HG02970 (cell line): ENCODE data around the gene UBE2H.
"Not testable (repeated sequence)": the region's sequence is repeated elsewhere in the genome, so short reads cannot be mapped to it uniquely, and the experiment has no call there.

ENCODE experiments used
- ATAC-seq: cut with Tn5 transposase; IDR thresholded peaks from one replicate; pipeline ENCODE4 v1.9.1; 2021; ENCODE audit warnings: mild to moderate bottlenecking, moderate library complexity, moderate number of reproducible peaks; ENCODE audit not compliant: unreplicated experiment, low FRiP score

Gene UBE2H

DNA sequence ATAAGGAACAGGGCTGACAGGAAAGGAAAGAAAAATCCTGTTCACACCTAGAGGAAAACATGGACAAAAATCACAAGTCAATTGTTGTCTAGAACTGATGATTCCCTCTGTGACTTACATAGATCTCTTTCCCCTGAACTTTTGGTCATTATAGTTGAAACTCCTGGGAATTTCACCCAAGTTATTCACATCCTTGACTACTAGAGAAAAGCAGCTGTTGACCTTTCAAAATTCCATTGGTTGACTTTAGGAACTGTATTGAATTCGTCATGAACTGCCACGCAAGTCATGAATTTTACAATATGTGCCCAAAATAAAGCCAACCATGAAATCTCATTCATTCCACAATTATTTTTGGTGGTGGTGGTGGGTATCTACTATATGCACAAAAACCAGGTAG, 104.3 kb downstream of the UBE2H start:
- no peak for ATAC-seq

DNA sequence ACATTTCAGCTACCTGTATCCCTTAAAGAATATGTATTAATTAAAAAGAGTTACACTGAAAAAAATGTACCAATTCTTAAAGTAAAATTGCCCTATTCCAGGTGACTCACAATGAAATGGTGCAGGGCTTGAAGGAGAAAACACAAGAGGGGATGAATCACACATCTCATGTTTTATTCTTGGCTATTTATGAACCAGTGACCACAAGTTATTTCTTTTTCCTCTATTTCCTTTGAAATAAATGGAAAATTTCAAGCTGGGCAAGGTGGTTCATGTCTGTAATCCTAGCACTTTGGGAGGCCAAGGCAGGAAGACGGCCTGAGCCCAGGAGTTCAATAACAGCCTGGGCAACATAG, 106.8 kb downstream of the UBE2H start:
- no peak for ATAC-seq

GRCh38 chr7:129845178-129845971, 107.4 kb downstream of the UBE2H start:
- ATAC-seq, result no peak

GRCh38 chr7:129843978-129844840, 108.6 kb downstream of the UBE2H start:
- ATAC-seq, result no peak

GRCh38 chr7:129843365-129843898, 109.3 kb downstream of the UBE2H start:
- no peak for ATAC-seq

- no peak for ATAC-seq
Observed at GRCh38 chr7:129841465-129841864, 111.3 kb downstream of the UBE2H start.

- ATAC-seq, result no peak
Observed at GRCh38 chr7:129840757-129841156, 112.0 kb downstream of the UBE2H start.

DNA sequence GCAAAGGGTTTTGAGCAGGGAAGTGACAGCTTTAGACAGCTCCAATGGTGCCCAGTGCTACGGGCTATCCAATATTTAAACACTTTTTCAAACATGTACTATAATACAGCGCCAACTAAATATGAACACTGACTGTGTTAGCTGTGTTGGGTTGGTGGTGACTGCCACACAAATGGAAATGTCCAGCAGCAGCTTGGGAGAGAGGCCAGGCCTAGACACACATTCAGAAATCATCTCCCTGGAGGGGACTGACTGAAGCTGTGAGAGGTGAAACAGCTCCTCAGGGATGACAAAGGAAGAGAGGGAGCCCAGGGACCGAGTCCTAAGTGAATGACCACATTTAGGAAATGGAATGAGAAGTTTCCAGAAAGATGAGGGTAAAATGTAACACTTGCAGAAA, 115.8 kb downstream of the UBE2H start:
- no peak for ATAC-seq

DNA sequence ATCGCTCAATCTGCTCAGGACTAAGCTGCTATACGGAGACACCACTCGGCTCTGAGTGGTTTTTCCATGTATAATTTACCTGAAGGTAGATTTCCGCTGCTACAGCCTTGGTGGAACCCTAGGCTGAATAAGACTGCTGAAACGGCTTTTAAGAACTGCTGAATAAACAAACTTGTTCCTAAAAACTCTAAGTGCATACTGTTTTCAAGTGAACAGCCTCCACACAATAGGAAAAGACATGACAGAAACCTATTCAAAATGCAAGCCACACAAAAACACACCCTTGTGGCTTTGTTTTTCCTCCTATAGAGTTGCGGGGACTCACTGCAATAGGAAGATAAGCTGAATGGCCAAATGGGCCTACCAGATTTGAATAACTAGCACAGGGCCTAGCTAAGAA, 117.2 kb downstream of the UBE2H start:
- no peak for ATAC-seq

DNA sequence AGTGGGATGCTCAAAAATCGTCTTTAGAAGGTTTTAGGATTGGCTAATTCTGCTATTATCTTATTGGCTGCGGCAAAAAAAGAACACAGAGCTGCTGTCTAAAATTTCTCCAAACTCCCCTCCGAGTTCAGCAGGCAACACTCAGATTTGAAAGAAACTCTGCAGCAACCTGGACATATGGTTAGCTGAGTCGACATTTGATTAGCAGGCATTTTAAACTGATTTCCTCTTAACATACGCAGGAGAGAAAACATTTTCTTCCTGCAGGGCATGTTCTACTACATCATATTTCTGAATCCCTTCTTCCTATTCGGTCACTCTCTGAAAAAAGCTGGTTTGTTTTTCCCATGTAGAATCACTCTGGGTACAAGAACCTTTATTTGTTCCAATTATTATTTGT, 119.4 kb downstream of the UBE2H start:
- not testable (repeated sequence) for ATAC-seq

DNA sequence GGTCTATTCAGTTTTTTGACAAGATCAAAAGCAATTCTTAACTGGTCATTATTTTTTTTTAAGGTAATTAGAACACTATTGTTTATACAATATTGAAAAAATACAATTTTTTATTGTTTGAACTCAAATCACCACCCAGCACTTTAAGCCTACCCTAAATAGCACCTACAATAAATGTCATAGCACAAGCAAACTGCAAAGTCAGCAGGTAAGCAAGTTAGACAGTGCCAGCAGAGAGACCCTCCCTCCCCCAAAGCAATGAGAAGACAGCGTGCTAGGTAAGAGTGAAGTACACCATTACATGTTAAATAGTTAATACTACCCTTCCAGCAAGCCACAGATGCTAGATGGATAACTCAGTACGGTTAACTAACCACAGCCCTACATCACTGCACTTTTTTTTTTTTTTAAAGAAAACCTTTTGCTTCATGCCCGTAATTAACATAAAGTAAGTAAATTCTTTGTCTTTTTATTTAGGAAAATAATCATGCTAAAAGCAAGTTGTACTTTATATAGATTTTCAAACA, 120.0 kb downstream of the UBE2H start:
- no peak for ATAC-seq

DNA sequence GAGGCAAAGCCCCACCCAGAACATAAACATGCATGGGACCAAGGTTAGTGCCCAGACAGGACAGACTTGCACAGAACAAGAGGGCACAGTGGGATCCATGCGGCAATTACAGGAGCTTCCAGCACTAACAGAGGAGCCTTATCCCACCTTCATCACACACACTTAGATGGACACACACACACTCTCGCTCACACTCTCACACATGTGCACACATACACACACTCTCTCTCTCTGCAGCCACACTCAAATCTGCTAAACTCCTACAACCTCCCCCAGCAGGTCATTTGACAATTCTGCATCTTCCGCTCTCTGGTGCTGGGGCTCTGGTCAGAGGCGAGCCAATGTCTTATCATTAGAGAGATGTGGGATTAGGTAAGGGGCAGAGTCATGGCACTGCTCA, 120.5 kb downstream of the UBE2H start:
- ATAC-seq, result no peak

DNA sequence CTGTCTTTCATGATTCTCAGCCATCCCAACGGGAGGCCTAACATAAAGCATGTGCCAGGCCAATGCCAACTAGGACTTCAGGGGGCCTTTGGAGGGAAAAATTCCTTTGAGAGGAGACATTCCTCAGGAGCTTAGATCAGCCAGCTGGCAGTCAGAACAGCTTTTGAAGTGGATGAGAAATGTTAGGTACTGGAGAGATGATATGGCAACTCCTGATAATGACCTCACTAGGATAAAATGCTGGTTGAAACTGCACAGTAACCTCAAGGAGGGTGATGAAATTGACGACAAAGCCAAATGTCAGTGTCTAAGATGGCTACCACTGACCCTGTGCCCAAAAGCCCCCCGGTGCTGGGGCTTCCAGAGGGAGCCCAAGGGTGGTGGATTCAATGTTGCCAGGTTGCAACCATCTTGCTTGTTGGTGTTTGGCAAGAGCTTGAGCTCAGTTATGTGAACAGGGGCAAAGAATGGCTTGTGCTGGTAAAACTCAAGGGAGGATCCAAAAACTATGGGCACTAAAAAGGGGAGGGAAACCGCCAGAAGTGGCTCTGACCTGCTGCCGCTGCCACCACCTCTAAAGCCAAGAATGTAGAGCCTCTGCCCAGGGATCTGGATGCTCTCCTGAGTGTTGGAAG, 121.2 kb downstream of the UBE2H start:
- no peak for ATAC-seq

- ATAC-seq, result no peak
Observed at GRCh38 chr7:129830949-129831348, 121.8 kb downstream of the UBE2H start.

DNA sequence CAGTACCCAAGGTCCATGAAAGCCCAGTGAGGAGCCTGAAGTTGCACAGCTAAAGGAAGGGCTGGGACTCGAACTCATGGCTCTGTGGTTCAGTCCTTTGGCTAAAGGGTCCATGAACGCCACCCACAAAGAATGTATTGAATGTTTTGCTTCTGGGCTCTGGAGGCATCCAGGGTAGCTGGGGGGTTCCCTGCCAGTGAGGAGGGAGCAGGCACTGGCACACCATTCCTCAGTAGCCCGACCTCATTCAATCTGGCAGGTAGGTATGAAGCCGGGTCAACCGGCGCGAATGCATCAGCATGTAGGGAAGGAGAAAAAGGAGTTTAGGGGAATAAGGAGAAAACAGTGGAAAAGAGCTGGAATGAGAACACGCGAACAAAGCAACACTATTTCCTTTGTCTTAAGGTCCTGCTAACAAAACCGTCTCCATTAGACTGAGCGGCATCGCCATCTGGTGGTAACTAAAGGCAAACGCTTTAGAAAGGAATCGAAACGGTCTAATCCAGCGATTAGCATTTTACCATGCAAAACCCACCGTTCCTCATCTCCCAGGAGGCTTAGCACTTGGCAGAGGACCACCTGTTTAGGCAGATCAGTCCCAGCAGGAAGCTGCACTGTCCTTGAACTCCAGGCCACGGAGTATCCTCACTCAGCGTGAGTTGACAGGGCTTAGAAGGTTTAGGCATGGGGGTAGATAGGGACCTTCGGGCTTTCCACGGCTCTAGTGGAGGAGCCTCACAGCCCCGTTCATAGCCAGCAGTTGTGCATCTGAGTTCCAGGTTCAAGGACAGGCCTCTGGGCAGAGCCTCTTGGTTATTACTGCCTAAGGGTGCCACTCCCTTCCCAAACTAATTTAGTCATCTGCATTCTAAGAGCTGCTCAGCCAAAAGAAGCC, 122.8 kb downstream of the UBE2H start:
- no peak for ATAC-seq

- ATAC-seq, result no peak
Observed at GRCh38 chr7:129828989-129829736, 123.6 kb downstream of the UBE2H start.

- ATAC-seq, result no peak
Observed at GRCh38 chr7:129828078-129828762, 124.5 kb downstream of the UBE2H start.

- ATAC-seq, result no peak
Observed at GRCh38 chr7:129827467-129827990, 125.2 kb downstream of the UBE2H start.
